GM12865 (cell line): ENCODE results near the gene GPR107.

Source experiments
- DNase-seq: peaks from one replicate; pipeline ENCODE4 v3.0.0; 2010; ENCODE audit warnings: low read depth
- H3K4me3 ChIP-seq: 2 replicates; pipeline ENCODE4 v1.5.1; 2011; ENCODE audit warnings: mild to moderate bottlenecking, low read depth, low read length, control low read depth
- TF ChIP-seq, protein P1 (sequence below): IDR thresholded peaks from 2 replicates; pipeline ENCODE4 v1.5.1; 2011; ENCODE audit warnings: low read length, control low read depth, low read depth, inconsistent platforms; ENCODE audit not compliant: insufficient read depth; ENCODE audit errors: missing control alignments

GPR107 gene

DNA sequence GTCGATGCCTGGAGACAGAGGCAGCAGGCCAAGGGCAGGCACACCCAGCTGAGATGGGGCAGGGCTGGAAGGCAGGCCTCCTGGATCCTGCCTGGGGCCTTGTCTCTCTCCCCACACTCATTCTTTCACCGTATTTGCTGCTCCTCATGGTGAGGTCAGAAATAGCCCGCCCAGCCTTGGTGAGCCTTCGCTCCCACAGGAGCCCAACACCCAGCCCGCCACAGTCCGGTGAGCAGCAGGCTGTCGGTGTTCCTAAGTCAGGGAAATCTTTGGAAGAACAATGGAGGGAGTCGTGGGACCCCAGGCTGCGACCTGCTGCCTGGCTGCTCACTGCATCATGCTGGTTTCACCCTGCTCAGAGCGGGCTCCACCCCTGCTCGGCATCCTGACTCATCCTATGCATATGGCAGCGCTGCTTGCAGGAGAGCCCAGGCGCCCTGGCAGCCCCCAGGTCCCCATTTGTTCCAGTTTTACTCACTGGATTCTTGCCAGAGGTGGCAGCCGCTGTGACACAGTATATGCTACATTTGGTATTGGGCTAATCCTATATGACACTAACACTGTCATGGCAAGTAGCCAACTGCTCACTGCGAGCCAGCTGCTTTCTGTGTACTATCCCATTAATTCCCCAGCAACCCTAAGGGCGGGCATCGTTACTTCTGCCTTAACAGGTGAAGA is 65.3 kb downstream of the GPR107 start:
- H3K4me3 ChIP-seq, result no peak overlapping the region
- TF ChIP-seq, protein P1, sequence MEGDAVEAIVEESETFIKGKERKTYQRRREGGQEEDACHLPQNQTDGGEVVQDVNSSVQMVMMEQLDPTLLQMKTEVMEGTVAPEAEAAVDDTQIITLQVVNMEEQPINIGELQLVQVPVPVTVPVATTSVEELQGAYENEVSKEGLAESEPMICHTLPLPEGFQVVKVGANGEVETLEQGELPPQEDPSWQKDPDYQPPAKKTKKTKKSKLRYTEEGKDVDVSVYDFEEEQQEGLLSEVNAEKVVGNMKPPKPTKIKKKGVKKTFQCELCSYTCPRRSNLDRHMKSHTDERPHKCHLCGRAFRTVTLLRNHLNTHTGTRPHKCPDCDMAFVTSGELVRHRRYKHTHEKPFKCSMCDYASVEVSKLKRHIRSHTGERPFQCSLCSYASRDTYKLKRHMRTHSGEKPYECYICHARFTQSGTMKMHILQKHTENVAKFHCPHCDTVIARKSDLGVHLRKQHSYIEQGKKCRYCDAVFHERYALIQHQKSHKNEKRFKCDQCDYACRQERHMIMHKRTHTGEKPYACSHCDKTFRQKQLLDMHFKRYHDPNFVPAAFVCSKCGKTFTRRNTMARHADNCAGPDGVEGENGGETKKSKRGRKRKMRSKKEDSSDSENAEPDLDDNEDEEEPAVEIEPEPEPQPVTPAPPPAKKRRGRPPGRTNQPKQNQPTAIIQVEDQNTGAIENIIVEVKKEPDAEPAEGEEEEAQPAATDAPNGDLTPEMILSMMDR, result no peak
- no peak for DNase-seq

DNA sequence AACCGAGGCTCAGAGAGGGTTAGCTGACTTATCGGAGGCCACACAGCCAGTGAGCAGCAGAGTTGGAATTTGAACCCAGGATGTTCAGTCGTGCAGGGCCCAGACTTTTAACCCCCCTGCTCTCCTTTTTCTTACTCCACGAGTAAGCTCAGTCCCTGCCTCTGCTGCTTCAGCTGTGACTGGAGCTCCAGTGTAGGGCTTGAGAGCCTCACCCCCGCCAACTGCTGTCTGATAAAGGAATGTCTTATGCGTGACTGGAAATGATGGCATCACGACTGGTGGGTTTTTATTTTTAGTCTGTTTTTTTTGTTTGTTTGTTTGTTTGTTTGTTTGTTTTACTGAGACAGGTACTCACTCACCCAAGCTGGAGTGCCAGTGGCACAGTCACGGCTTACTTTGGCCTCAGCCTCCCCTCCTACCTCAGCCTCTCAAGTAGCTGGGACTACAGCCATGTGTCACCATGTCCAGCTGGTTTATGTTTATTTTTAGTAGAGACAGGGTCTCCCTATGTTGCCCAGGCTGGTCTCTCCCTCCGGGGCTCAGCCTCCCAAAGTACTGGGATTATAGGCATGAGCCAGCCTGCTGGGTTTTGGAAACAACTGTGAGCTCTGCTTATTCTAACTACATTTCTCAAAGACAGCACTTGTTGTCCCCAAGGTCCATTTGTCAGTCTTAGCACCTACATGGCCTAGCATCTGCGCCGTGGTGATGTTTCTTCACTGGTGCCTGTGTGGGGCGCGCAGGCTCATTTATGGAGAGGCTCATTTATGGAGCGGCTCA is 66.0 kb downstream of the GPR107 start:
- no peak overlapping the region for H3K4me3 ChIP-seq
- DNase-seq, result no peak
- TF ChIP-seq, protein P1, result no peak

DNA sequence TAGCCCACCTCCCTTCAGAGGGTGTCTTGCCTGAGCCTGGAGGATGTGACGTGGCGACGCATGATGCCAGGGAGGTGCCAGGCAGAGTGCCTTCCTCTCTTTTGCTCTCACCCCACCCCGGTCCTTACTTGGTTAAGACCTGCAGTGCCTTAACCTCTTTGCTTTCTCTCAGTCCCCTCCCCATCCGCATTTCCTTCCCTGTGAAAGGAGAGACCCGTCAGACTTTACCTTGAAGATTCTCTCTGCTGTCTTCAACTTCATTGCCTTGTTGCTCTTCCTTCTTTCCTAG is 66.5 kb downstream of the GPR107 start:
- TF ChIP-seq, protein P1, result no peak
- no peak for DNase-seq
- no peak overlapping the region for H3K4me3 ChIP-seq

DNA sequence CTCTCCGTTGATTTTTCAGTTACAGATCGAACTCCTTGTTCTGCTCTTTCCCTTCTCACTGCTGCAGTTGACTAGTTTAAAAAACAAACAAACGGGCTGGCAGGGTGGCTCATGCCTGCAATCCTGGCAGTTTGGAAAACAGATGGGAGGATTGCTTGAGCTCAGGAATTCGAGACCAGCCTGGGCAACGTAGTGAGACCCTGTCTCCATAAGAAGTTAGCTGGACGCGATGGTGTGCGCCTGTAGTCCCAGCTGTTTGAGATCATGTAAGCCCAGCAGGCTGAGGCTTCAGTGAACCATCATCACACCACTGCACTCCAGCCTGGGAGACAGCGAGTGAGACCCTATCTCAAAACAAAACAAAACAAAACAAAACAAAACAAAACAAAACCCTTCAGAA is 67.1 kb downstream of the GPR107 start:
- DNase-seq, result no peak
- TF ChIP-seq, protein P1, result no peak
- no peak overlapping the region for H3K4me3 ChIP-seq

DNA sequence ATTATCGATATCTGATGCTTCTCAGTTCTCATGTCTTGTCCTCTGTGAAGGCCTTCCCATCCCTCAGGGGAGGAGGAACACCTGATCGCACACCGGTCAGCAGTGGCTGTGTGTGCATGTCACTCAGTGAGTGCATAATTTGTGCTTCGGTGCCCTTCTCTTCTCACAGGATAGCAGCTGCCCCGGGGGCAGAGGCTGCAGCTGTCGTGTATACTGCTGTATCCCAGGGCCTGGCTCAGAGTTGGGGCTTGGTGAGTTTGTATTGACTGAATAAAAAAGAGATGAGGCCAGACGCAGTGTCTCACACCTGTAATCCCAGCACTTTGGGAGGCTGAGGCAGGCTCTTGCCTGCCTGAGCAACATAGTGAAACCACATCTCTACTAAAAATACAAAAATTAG is 68.8 kb downstream of the GPR107 start:
- DNase-seq, result peak; percentile 28
- TF ChIP-seq, protein P1, result no peak
- H3K4me3 ChIP-seq, result no peak overlapping the region

DNA sequence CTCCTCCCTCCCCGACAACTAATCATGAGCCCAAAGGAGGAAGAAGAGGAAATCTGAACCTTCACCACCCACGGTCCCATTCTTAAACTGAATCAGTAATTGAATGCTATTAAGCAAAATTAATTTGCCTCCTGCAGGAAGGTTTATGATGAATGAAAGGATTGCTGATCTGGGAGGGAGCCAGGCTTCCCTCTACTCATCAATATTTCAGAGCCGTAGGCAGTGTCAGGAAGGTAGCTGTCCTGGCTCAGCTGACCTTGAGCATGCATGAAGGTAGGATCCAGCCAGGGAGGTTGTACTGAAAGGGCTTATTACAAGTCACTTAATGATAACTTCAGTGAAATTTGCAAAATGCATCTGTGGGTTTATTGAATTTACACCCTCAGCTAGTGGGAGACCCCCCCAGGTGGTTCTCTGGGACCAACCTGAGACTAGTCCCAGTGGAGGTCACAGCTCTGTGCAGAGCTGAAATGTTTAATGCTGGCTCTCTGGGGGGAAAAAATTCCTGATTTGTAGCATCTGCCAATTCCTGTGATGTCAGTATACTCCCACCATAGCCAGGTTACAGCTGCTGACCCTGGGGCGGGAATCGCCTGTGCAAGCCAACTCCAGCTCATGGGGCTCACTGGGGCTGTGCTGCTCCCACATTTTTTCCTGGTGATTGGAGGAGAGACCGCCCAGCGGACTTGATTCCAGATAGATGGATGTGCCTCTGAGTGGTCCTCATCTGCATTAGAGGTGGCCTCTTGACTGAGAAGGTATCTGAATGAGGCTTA is 70.6 kb downstream of the GPR107 start:
- no peak overlapping the region for H3K4me3 ChIP-seq
- TF ChIP-seq, protein P1, result no peak
- DNase-seq, result no peak
